Measurements from ENCODE around the gene TSPEAR.

DNA sequence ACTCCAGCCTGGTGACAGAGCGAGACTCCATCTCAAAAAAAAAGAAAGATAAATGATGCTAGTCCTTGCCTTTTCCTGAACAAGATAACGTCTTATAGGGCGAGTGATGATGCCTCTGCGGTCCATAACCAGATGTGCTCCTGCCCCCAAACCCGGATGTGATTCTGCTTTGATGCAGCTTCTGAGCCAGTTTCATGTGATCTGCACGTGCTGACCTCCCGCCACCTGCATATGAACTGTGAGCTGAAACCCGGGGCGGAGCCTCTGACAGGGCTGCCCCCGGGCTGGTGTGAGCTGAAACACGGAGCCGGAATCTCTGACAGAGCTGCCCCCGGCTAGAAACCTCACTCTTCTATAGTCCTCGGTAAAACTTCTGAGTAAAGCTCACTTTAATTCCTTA lies 58.2 kb downstream of the TSPEAR start:
- TF ChIP-seq, protein P1, sequence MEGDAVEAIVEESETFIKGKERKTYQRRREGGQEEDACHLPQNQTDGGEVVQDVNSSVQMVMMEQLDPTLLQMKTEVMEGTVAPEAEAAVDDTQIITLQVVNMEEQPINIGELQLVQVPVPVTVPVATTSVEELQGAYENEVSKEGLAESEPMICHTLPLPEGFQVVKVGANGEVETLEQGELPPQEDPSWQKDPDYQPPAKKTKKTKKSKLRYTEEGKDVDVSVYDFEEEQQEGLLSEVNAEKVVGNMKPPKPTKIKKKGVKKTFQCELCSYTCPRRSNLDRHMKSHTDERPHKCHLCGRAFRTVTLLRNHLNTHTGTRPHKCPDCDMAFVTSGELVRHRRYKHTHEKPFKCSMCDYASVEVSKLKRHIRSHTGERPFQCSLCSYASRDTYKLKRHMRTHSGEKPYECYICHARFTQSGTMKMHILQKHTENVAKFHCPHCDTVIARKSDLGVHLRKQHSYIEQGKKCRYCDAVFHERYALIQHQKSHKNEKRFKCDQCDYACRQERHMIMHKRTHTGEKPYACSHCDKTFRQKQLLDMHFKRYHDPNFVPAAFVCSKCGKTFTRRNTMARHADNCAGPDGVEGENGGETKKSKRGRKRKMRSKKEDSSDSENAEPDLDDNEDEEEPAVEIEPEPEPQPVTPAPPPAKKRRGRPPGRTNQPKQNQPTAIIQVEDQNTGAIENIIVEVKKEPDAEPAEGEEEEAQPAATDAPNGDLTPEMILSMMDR (IDR thresholded peaks at IDR 0.05) = no peak
- TF ChIP-seq POLR2A (IDR thresholded peaks at IDR 0.05) = no peak
